ENCODE measurements around the gene ERCC6L2. TPM values are rescaled to one million over a fixed set of nuclear protein-coding genes. Genes with fewer than 3 reads are reported as not detected.

ERCC6L2 gene
- total RNA-seq, 1 experiment from 2014 or later, result 43.0 TPM

GRCh38 chr9:95826183-95826838 is 49.2 kb upstream of the ERCC6L2 start:
- ATAC-seq, result no peak
- no peaks in the 10 kb centered on the region for H3K36me3 Mint-ChIP-seq
- H3K27ac Mint-ChIP-seq, result no peak overlapping the region
- no peak for DNase-seq (ENCODE audit: low spot score)
- no peaks in the 10 kb centered on the region for H3K9me3 Mint-ChIP-seq
- H3K4me3 Mint-ChIP-seq, result no peak overlapping the region
- H3K4me1 Mint-ChIP-seq, result no peaks in the 10 kb centered on the region
- TF ChIP-seq GTF2I (CRISPR knock-in tag; conservative IDR thresholded peaks at IDR 0.05), result no peak
- no peak for TF ChIP-seq ZNF423 (CRISPR knock-in tag; IDR thresholded peaks at IDR 0.05)
- TF ChIP-seq NFE2L1 (CRISPR knock-in tag; IDR thresholded peaks at IDR 0.05), result no peak
- TF ChIP-seq ZSCAN18 (CRISPR knock-in tag; IDR thresholded peaks at IDR 0.05), result no peak
- TF ChIP-seq ESRRA (CRISPR knock-in tag; IDR thresholded peaks at IDR 0.05; ENCODE audit: borderline replicate concordance), result no peak
- TF ChIP-seq ATF2 (CRISPR knock-in tag; IDR thresholded peaks at IDR 0.05; ENCODE audit: borderline replicate concordance, low read depth), result no peak
- no peaks in the 10 kb centered on the region for H3K27me3 Mint-ChIP-seq (ENCODE audit: low read depth)
- CTCF ChIA-PET, result no interaction called here
- POLR2A ChIA-PET, result no interaction called here

GRCh38 chr9:95830768-95831167 is 44.7 kb upstream of the ERCC6L2 start:
- H3K4me3 Mint-ChIP-seq, result no peak overlapping the region
- H3K27me3 Mint-ChIP-seq (ENCODE audit: low read depth), result no peaks in the 10 kb centered on the region
- H3K9me3 Mint-ChIP-seq, result no peaks in the 10 kb centered on the region
- TF ChIP-seq IRF2 (CRISPR knock-in tag; IDR thresholded peaks at IDR 0.05; ENCODE audit: borderline replicate concordance, low read depth) (no peak), CREM (CRISPR knock-in tag; IDR thresholded peaks at IDR 0.05) (no peak), NR1H2 (CRISPR knock-in tag; IDR thresholded peaks at IDR 0.05) (no peak), ELF4 (CRISPR knock-in tag; IDR thresholded peaks at IDR 0.05; ENCODE audit: low read depth) (no peak), OVOL2 (CRISPR knock-in tag; IDR thresholded peaks at IDR 0.05; ENCODE audit: borderline replicate concordance) (no peak), USF1 (CRISPR knock-in tag; IDR thresholded peaks at IDR 0.05) (no peak), SMAD4 (CRISPR knock-in tag; IDR thresholded peaks at IDR 0.05) (no peak), EMX1 (CRISPR knock-in tag; IDR thresholded peaks at IDR 0.05) (no peak)
- H3K27ac Mint-ChIP-seq, result no peak overlapping the region
- CTCF ChIA-PET, result interaction anchor here (1.4 kb wide), 1 partner anchor 94 kb away, joined by 4 read pairs; no protein-coding TSS in a partner anchor
- ATAC-seq (no peak), DNase-seq (ENCODE audit: low spot score) (no peak)
- no peaks in the 10 kb centered on the region for H3K36me3 Mint-ChIP-seq
- POLR2A ChIA-PET, result no interaction called here
- no peaks in the 10 kb centered on the region for H3K4me1 Mint-ChIP-seq

- H3K4me3 Mint-ChIP-seq, result no peak overlapping the region
- POLR2A ChIA-PET, result no interaction called here
- no peaks in the 10 kb centered on the region for H3K27me3 Mint-ChIP-seq (ENCODE audit: low read depth)
- CTCF ChIA-PET, result interaction anchor here (1.4 kb wide), 1 partner anchor 95 kb away, joined by 4 read pairs; no protein-coding TSS in a partner anchor
- TF ChIP-seq IRF1 (CRISPR knock-in tag; IDR thresholded peaks at IDR 0.05) (no peak), ZNF121 (CRISPR knock-in tag; IDR thresholded peaks at IDR 0.05) (no peak), JUN (CRISPR knock-in tag; IDR thresholded peaks at IDR 0.05) (no peak), RELA (CRISPR knock-in tag; IDR thresholded peaks at IDR 0.05; ENCODE audit: borderline replicate concordance) (no peak), ATF3 (CRISPR knock-in tag; conservative IDR thresholded peaks at IDR 0.05) (no peak), RORB (CRISPR knock-in tag; IDR thresholded peaks at IDR 0.05) (no peak), ATF1 (CRISPR knock-in tag; IDR thresholded peaks at IDR 0.05) (no peak), E2F1 (CRISPR knock-in tag; IDR thresholded peaks at IDR 0.05) (no peak), AR (CRISPR knock-in tag; IDR thresholded peaks at IDR 0.05) (no peak), SP1 (CRISPR knock-in tag; conservative IDR thresholded peaks at IDR 0.05) (no peak)
- ATAC-seq (no peak), DNase-seq (ENCODE audit: low spot score) (no peak)
- H3K36me3 Mint-ChIP-seq, result no peaks in the 10 kb centered on the region
- H3K27ac Mint-ChIP-seq, result no peak overlapping the region
- H3K4me1 Mint-ChIP-seq, result no peaks in the 10 kb centered on the region
- no peaks in the 10 kb centered on the region for H3K9me3 Mint-ChIP-seq
Measured at GRCh38 chr9:95831810-95832209, 43.7 kb upstream of the ERCC6L2 start.

Data from WTC11 (cell line).